IMR-90 (cell line): ENCODE measurements around the gene GIT1.

Experiments
- BHLHE40 ChIP-seq: fragments of 150-350 bp; IDR thresholded peaks from 2 replicates; pipeline ENCODE4 v1.6.1; 2016; ENCODE audit warnings: mild to moderate bottlenecking, low read depth, low read length
- CEBPB ChIP-seq: IDR thresholded peaks from 2 replicates; pipeline ENCODE4 v1.6.1; 2012; ENCODE audit warnings: low read depth, low read length, improper control_type of control experiment
- CHD1 ChIP-seq: IDR thresholded peaks from 2 replicates; pipeline ENCODE4 v1.6.1; 2012; ENCODE audit warnings: low read depth, low read length, improper control_type of control experiment
- FOS ChIP-seq: fragments of 150-350 bp; IDR thresholded peaks from 2 replicates; pipeline ENCODE4 v1.6.1; 2016; ENCODE audit warnings: low read depth, low read length
- MAFK ChIP-seq: IDR thresholded peaks from 2 replicates; pipeline ENCODE4 v1.6.1; 2012; ENCODE audit warnings: low read depth, low read length, improper control_type of control experiment
- MAZ ChIP-seq: IDR thresholded peaks from 2 replicates; pipeline ENCODE4 v1.6.1; 2012; ENCODE audit warnings: low read depth, mild to moderate bottlenecking, low read length, improper control_type of control experiment, moderate library complexity, borderline replicate concordance
- MXI1 ChIP-seq: IDR thresholded peaks from 2 replicates; pipeline ENCODE4 v1.6.1; 2012; ENCODE audit warnings: low read depth, mild to moderate bottlenecking, low read length, moderate library complexity, borderline replicate concordance
- POLR2A ChIP-seq: IDR thresholded peaks from 2 replicates; pipeline ENCODE4 v1.6.1; 2012; ENCODE audit warnings: mild to moderate bottlenecking, low read depth, low read length
- RAD21 ChIP-seq: IDR thresholded peaks from 2 replicates; pipeline ENCODE4 v1.6.1; 2012; ENCODE audit warnings: low read length, improper control_type of control experiment
- RCOR1 ChIP-seq: IDR thresholded peaks from 2 replicates; pipeline ENCODE4 v1.6.1; 2012; ENCODE audit warnings: mild to moderate bottlenecking, low read length, improper control_type of control experiment; ENCODE audit not compliant: insufficient replicate concordance
- RFX5 ChIP-seq: IDR thresholded peaks from 2 replicates; pipeline ENCODE4 v1.8.0; 2012; ENCODE audit warnings: low read depth, mild to moderate bottlenecking, low read length, moderate library complexity
- SMC3 ChIP-seq: fragments of 150-350 bp; IDR thresholded peaks from 2 replicates; pipeline ENCODE4 v1.6.1; 2016; ENCODE audit warnings: low read depth, mild to moderate bottlenecking, antibody characterized with exemption, low read length, moderate library complexity
- TF ChIP-seq, protein P1 (sequence below): conservative IDR thresholded peaks from 2 replicates; pipeline ENCODE4 v1.5.1; 2012; ENCODE audit warnings: mild to moderate bottlenecking, low read depth, low read length, improper control_type of control experiment
- TF ChIP-seq, protein P2 (sequence below): fragments of 150-350 bp; IDR thresholded peaks from 2 replicates; pipeline ENCODE4 v1.6.1; 2017; ENCODE audit warnings: mild to moderate bottlenecking, antibody characterized with exemption, low read length, low read depth

DNA sequence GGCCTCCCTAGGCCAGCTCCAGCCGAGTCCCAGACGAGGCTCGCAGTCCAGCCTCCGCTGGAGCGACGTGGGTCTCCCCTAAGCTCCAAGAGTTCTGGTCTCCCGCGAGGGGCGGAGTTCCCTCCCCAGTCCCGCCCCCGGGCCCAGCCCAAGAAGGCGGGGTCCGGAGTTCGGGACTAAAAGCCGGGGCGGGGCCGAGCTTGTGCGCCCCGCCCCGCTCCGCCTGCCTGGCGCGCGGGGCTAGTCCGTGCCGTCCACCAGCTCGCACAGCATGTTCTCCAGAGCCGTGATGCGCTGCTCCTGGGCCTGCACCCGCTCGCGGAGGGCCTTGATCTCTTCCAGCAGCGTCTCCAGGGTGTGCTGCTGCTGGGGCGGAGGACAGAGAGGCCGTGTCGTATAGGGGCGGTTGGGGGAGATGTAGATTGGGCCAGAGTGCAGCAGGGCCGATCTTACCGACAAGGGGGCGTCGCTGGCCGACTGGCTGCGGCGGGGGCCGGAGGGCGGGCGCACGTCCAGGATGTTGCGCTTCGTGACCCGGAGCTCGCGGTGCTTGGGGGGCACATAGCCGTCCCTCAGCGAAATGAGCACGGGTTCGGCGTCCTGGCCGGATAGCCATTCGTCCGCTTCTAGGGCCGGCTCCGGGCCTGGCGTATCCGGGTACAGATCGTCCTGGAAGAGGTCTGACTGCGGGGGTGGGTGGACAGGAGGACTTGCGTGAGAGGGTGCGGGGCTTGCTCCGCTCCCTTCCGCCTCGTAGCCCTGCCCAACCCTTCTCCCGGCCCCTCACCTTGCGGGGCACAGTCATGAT lies 26.2 kb upstream of the GIT1 start:
- TF ChIP-seq MAFK (no peak), BHLHE40 (no peak), CHD1 (no peak), FOS (no peak), POLR2A (no peak), CEBPB (no peak), RAD21 (no peak), SMC3 (no peak), RFX5 (no peak), MXI1 (no peak), RCOR1 (no peak), MAZ (peak; percentile 40; the same call in 1 of the 2 replicates)
- TF ChIP-seq, protein P1, sequence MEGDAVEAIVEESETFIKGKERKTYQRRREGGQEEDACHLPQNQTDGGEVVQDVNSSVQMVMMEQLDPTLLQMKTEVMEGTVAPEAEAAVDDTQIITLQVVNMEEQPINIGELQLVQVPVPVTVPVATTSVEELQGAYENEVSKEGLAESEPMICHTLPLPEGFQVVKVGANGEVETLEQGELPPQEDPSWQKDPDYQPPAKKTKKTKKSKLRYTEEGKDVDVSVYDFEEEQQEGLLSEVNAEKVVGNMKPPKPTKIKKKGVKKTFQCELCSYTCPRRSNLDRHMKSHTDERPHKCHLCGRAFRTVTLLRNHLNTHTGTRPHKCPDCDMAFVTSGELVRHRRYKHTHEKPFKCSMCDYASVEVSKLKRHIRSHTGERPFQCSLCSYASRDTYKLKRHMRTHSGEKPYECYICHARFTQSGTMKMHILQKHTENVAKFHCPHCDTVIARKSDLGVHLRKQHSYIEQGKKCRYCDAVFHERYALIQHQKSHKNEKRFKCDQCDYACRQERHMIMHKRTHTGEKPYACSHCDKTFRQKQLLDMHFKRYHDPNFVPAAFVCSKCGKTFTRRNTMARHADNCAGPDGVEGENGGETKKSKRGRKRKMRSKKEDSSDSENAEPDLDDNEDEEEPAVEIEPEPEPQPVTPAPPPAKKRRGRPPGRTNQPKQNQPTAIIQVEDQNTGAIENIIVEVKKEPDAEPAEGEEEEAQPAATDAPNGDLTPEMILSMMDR: no peak
- TF ChIP-seq, protein P2, sequence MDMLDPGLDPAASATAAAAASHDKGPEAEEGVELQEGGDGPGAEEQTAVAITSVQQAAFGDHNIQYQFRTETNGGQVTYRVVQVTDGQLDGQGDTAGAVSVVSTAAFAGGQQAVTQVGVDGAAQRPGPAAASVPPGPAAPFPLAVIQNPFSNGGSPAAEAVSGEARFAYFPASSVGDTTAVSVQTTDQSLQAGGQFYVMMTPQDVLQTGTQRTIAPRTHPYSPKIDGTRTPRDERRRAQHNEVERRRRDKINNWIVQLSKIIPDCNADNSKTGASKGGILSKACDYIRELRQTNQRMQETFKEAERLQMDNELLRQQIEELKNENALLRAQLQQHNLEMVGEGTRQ: no peak
